NK-92 (cell line): ENCODE data around the gene PPP4R3B.
"Not testable (repeated sequence)": the region's sequence is repeated elsewhere in the genome, so short reads cannot be mapped to it uniquely, and the experiment has no call there.

Source experiments
- DNase-seq: peaks from one replicate; lab custom pipeline; 2025; ENCODE audit not compliant: unreplicated experiment; lab: John Stamatoyannopoulos, UW

The PPP4R3B gene

GRCh38 chr2:55596795-55597194, 20.6 kb downstream of the PPP4R3B start:
- not testable (repeated sequence) for DNase-seq

DNA sequence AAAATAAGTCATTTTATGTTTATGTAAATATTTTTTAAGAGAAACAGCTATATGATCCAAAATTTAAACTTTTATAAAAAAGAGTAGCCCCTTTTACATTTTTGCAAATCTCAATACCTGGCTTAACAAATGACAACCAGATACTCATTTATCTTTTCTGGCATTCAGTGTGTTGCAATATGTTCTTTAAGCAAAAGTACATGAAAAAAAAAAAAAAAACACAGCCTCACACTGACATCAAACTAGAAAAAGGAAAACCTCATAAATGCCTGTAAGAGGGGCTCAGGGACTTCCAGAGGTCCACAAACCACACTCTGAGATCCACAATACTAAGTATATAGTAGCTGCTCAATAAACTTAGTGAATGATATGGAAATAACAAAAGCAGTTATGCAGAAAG, 21.9 kb downstream of the PPP4R3B start:
- no peak for DNase-seq

- DNase-seq = no peak
These were observed 25.3 kb downstream of the PPP4R3B start for GRCh38 chr2:55592130-55592529.

DNA sequence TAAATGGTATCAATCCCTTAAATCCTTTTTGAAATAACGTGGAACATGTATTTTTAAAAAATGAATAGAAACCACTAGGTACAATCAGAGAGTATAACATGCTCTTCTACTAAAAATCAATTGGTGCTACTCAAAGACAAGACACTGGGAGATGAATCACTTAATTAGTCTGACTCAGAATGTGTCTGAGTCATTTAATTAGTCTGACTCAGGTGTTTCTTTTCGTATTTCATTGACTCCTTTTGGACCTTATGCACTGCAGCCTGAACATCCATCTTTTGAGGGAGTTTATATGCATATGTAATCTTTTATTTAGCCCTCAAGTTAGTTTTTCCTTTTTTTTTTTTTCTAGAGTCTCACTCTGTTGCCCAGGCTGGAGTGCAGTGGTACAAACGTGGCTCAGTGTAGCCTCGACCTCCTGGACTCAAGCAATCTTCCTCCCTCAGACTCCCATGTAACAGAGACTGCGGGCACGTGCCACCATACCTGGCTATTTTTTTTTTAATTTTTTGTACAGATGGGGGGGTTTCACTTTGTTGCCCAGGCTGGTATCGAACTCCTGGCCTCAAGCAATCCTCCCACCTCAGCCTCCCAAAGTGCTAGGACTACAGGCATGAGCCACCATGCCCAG, 26.5 kb downstream of the PPP4R3B start:
- DNase-seq = no peak

DNA sequence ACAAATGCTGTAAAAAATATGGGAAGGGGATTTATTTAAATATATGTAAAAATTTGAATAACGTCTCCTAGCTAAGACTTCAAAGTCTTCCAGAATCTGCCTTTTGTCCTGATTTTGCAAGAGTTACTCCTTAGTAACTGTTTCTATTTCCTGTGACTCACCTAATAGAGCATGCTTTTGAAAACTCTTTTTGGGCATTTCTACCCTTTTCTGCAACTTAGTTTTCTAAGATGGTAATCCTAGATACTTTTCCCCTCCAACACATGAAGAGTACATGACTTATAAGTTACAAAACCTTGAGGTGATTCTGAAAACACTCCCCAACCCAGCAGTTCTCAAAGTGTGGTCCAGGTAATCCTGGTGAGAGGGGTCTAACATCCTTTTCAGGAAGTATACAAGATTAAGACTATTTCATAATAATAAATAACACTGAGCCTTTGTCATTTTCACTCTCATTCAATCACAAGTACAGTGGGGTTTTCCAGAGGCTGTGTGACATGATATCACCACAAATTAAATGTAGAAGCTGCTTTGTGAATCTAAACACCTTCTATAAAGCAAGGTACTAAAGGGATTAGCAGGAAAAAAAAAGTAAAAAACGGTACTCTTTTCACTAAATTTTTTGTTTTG, 31.9 kb downstream of the PPP4R3B start:
- no peak for DNase-seq

DNA sequence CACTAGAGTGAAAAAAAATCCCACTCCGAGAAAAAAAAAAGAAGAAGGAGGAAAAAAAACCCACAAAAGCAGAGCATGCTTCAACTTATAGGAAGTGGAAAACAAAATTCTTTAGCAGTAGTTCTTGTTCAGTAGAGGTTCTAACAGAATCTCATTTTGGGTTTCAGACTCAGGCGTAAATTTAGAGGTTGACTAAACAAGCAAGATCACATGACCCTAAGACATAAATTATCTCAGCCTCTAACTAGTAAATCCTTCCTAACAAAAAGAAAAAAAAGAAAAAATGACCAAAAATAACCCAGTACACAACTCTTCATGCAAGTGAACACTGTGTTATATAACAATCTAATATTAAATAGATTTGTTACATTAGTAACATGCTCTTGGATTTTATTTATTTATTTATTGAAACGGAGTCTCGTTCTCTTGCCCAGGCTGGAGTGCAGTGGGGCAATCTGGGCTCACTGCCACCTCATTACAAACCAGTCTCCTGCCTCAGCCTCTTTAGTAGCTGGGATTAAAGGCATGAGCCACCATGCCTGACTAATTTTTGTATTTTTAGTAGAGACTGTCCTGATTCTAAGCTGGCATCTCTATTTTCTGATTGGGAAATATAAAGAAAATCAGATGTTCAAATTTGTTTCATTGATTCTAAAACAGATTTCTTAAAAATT, 35.4 kb downstream of the PPP4R3B start:
- no peak for DNase-seq

- no peak for DNase-seq
These were observed 36.0 kb downstream of the PPP4R3B start for GRCh38 chr2:55581435-55581834.

DNA sequence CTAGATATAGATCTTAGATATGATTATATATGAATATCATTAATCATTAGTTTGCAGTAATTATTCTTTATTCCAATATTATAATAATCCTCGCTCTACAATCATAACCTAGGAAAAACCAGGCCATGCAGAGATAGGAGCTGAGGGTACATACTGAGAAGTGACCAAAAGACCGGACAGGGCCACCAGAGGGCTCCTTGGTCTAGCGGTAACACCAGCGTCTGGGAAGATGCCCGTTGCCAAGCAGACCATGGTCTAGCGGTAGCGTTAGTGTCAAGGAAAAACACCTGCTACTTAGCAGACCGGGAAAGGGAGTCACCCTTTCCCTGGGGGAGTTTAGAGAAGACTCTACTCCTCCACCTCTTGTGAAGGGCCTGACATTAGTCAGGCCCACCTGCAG, 48.4 kb downstream of the PPP4R3B start:
- not testable (repeated sequence) for DNase-seq

DNA sequence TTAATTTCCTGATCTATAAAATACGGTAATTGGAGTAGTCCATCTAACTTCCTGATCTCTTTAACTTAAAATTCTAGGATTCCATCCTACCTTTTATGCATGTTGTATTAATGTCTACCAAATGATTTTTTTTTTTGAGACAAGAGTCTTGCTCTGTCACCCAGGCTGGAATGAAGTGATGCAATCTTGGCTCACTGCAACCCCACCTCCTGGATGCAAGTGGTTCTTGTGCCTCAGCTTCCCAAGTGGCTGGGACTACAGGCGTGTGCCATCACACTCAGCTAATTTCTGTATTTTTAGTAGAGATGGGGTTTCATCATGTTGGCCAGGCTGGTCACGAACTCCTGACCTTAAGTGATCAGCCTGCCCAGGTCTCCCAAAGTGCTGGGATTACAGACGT, 50.1 kb downstream of the PPP4R3B start:
- DNase-seq = no peak

DNA sequence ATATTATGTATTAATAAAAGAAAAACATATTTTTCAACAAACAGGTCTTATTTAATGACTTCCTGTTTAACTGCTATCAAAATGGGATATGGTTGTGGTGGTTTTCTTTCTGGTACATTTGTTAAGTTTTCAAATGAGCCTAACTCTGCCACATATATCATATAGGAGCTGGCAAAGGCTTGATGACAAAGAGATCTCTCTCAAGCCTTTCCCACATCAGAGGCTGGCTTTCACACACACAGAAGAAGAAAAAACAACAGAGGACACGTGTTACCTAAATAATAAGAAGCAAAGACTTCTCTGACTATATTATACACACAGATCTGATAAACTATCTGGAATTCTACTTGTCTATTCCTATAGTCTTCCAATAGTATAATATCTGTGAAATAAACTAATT, 51.8 kb downstream of the PPP4R3B start:
- DNase-seq = no peak

DNA sequence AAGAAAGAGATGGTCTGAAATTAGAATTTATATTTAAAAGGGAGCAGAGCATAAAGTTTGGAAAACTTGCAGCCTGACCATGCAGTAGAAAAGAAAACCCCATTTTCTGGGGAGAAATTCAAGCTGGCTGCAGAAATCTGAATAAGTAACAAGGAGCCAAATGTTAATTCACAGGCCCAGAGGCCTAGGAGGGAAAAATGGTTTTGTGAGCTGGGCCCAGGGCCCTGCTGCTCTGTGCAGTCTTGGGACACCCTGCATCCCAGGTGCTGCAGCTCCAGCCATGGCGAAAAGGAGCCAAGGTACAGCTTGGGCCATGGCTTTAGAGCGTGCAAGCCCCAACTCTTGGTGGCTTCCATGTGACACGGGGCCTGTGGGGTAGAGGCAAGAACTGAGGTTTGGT, 56.6 kb downstream of the PPP4R3B start:
- DNase-seq = no peak

DNA sequence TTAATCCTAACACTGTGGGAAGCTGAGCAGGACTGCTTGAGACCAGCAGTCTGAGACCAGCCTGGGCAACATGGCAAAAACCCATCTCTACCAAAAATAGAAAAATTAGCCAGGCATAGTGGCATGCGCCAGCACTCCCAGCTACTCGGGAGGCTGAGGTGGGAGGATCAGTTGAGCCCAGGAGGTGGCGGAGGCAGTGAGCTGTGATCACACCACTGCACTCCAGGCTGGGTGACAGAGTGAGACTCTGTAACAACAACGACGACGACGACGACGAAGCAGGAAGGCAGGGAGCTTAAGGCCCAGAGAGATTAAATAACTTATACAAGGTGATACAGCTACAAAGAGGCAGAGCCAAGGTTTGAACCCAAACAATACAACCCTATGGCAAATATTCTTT, 60.6 kb downstream of the PPP4R3B start:
- no peak for DNase-seq

DNA sequence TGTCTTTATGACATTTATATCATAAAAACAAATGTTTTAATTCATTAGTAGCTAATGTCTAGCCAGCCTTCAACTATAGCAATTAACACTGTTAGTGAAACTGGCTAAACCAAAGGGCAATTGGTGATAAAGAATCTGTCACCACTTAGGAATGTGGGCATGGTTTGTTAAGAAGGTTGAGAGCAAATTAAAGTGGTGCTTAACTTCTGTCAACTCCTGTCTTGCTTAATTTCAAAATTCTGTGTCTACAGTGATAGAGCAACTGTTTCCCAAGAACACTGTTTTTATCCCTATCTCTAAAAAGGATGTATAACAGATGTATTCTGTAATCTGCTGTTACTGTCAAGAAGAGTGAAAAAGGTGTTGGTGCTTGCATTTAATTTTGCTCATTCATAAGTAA, 61.4 kb downstream of the PPP4R3B start:
- no peak for DNase-seq

GRCh38 chr2:55553321-55553720, 64.1 kb downstream of the PPP4R3B start:
- no peak for DNase-seq

GRCh38 chr2:55550368-55551102, 66.9 kb downstream of the PPP4R3B start:
- no peak for DNase-seq

GRCh38 chr2:55547679-55548078, 69.7 kb downstream of the PPP4R3B start:
- DNase-seq = not testable (repeated sequence)

DNA sequence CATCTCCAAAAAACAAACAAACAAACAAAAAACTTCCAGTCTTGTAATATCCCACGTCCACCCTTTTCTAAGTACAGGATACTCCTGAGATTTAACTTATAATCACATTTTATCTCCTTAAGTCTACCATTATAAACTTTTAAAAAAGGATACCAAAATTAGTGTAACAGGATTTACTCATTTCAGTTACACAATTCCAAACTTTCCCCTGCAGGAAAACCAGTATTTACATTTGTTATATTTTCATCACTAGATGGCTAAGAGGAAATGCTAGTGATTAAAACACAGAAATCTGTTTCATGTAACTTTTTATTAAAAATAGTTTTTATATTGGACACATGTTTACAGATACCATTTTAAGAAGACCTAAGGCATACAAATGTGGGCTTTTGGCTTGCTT, 70.4 kb downstream of the PPP4R3B start:
- DNase-seq = no peak

DNA sequence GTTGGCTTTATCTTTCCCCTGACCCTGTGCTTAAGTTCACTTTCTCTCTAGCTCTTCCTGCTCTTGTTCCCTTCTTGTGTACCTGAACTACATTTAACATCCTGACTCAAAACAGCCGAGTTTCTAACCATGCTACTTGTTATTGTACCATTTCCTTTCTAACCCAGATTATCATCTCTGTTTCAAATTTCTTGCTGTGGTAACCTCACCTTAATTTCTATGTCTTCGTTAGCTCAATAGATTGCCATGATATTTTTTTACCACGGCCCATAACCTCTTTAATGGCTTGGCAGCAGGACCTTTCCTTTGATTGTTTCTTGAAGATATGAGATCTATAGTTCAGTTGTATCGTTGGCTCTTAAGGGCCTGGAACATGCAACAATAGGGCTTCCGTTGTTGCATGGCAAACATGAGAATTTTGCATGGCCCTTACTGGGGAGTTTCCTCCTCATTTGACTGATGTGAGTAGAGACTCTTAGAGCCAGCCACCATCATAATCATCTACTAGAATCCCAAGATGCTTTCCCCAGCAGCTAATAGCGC, 86.8 kb downstream of the PPP4R3B start:
- no peak for DNase-seq

- DNase-seq = no peak
These were observed 91.2 kb downstream of the PPP4R3B start for GRCh38 chr2:55526174-55526573.

GRCh38 chr2:55524884-55525437, 92.5 kb downstream of the PPP4R3B start:
- DNase-seq = no peak
